H1 (cell line): ENCODE measurements around the gene TNS1. TPM values are rescaled to one million over a fixed set of nuclear protein-coding genes. Genes with fewer than 3 reads are reported as not detected.

ENCODE experiments used
- FOSL1 ChIP-seq: IDR thresholded peaks from 2 replicates; pipeline ENCODE4 v1.6.1; 2011; ENCODE audit warnings: mild to moderate bottlenecking, low read depth, low read length, moderate library complexity; ENCODE audit not compliant: insufficient read depth
- polyA plus RNA-seq, 7 experiments: library from polyadenylated mRNA; depleted of rRNA in 3 of 7; stranded (reverse) in 5 of 7; unstranded in 2 of 7; fragments of >200 nt in 5 of 7; fragments of 200-250 nt in 2 of 7; gene quantifications; 1 replicate in 5 of 7; 2 replicates in 1 of 7; 4 replicates in 1 of 7; pipeline versions ENCODE4 v1.2.1 to v1.2.3, GENCODE V29; 2011 to 2013; ENCODE audit warnings: missing spikeins in 2 of 7, mixed read lengths in 2 of 7
- total RNA-seq: library from RNA; stranded (reverse); fragmentation: NEBNext Ultra II Directional; extraction: Animal tissue kit (Norgen Biotek cat#: 25700); gene quantifications from 2 replicates; pipeline ENCODE4 v1.2.1, GENCODE V29; 2021

TNS1 gene
- total and polyA plus RNA-seq, 2 of the 8 experiments (the other 6 are each of a cell fraction or from before 2014, with no cell fraction given) = 1.5 to 5.1 TPM

- TF ChIP-seq FOSL1 = no peak
These were observed 44.5 kb downstream of the TNS1 start (continued) for GRCh38 chr2:217958206-217958883.
